ENCODE measurements around the gene PAX3.

The PAX3 gene

DNA sequence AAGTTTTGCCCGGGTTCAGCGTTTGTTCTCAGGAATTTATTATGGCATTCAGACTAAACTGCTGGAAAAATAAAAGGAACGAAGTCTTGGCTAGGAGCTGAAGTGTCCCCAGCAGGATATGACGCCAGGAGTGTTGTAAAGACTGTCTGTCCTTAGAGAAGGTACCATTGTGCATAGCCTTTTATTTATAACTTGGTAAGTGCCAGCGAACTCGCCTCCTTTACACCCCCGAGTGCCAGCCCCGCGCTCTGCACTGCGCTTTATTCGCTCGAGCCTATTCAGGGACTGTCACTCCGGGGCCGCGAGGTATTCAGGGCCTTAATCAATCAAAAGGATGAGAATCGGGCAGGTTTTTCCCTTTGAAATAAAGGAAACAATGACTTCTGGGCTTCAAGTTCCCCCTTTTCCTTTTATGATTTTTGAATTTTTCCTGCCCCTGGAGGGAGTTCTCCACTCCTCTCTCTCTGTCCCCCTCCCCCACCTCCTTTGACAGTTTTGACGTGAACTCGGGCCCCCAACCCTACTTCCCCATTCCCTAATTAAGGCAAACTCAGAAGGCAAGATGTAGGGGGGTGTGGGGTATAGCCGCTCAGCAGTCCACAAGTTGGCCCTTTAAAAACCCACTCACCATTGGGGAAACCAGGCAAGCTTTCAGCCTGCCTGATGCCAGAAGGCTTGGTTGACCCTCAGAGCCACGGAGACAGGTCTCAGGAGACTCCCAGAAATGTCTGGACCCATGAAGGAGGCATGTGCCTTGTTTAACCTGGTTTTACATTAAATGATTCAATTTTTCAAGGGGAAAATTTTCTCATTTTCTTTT lies 1.3 kb upstream of the PAX3 start:
- no peak for TF ChIP-seq FOXP2 (optimal IDR thresholded peaks at IDR 0.05; ENCODE audit: borderline replicate concordance, extremely low read depth, extremely low read length, insufficient read depth)
- TF ChIP-seq POLR2AphosphoS5 (IDR thresholded peaks at IDR 0.05; ENCODE audit: low read depth, low read length) = no peak
- TF ChIP-seq, protein P1, sequence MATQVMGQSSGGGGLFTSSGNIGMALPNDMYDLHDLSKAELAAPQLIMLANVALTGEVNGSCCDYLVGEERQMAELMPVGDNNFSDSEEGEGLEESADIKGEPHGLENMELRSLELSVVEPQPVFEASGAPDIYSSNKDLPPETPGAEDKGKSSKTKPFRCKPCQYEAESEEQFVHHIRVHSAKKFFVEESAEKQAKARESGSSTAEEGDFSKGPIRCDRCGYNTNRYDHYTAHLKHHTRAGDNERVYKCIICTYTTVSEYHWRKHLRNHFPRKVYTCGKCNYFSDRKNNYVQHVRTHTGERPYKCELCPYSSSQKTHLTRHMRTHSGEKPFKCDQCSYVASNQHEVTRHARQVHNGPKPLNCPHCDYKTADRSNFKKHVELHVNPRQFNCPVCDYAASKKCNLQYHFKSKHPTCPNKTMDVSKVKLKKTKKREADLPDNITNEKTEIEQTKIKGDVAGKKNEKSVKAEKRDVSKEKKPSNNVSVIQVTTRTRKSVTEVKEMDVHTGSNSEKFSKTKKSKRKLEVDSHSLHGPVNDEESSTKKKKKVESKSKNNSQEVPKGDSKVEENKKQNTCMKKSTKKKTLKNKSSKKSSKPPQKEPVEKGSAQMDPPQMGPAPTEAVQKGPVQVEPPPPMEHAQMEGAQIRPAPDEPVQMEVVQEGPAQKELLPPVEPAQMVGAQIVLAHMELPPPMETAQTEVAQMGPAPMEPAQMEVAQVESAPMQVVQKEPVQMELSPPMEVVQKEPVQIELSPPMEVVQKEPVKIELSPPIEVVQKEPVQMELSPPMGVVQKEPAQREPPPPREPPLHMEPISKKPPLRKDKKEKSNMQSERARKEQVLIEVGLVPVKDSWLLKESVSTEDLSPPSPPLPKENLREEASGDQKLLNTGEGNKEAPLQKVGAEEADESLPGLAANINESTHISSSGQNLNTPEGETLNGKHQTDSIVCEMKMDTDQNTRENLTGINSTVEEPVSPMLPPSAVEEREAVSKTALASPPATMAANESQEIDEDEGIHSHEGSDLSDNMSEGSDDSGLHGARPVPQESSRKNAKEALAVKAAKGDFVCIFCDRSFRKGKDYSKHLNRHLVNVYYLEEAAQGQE (IDR thresholded peaks at IDR 0.05; ENCODE audit: insufficient read depth in 1 of 2, low read depth in 2 of 2, low read length in 2 of 2) = no peak
- no peak for TF ChIP-seq SIN3A (IDR thresholded peaks at IDR 0.05; ENCODE audit: borderline replicate concordance, insufficient read depth, low read length)
- TF ChIP-seq TAF1 (IDR thresholded peaks at IDR 0.05; ENCODE audit: borderline replicate concordance, insufficient read depth, low read length) = no peak

DNA sequence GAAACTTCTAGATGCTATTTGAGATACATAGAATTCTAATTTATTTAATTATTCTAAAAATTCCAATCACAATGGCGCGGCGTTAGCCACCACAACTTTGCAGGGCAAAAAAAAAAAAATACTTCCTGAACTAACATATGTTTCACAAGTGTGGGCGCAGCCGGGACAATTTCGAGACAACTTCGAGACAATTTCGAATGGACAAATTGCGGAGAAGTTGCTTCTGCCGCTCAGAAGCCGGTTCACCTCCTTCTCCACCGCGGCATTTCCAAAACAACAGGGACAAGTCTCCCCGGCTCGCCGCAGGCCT lies 842 bp downstream of the PAX3 start:
- TF ChIP-seq TAF1 (IDR thresholded peaks at IDR 0.05; ENCODE audit: borderline replicate concordance, insufficient read depth, low read length) (no peak), FOXP2 (optimal IDR thresholded peaks at IDR 0.05; ENCODE audit: borderline replicate concordance, extremely low read depth, extremely low read length, insufficient read depth) (no peak), POLR2AphosphoS5 (IDR thresholded peaks at IDR 0.05; ENCODE audit: low read depth, low read length) (no peak), SIN3A (IDR thresholded peaks at IDR 0.05; ENCODE audit: borderline replicate concordance, insufficient read depth, low read length) (no peak)
- TF ChIP-seq, protein P1 (IDR thresholded peaks at IDR 0.05; ENCODE audit: insufficient read depth in 1 of 2, low read depth in 2 of 2, low read length in 2 of 2) = no peak

DNA sequence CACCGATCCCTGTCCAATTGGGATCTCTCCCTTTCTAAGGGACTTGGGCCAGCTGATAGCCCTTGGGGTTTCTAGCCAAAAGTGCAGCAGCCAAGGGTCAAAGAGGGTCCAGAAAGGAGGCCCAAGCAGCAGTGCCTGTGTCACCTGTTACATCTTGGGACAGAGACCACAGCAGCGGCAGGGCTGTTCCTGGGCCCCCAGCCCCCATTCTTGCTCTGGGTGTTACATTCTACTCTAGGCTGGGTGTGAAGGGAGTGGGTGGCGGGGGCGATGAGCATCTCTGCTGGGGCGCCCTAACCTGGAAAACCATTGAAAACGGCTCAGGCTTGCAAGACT lies 1.2 kb downstream of the PAX3 start:
- TF ChIP-seq FOXP2 (optimal IDR thresholded peaks at IDR 0.05; ENCODE audit: borderline replicate concordance, extremely low read depth, extremely low read length, insufficient read depth) (no peak), POLR2AphosphoS5 (IDR thresholded peaks at IDR 0.05; ENCODE audit: low read depth, low read length) (no peak), TAF1 (IDR thresholded peaks at IDR 0.05; ENCODE audit: borderline replicate concordance, insufficient read depth, low read length) (no peak), SIN3A (IDR thresholded peaks at IDR 0.05; ENCODE audit: borderline replicate concordance, insufficient read depth, low read length) (no peak)
- TF ChIP-seq, protein P1 (IDR thresholded peaks at IDR 0.05; ENCODE audit: insufficient read depth in 1 of 2, low read depth in 2 of 2, low read length in 2 of 2) = no peak

DNA sequence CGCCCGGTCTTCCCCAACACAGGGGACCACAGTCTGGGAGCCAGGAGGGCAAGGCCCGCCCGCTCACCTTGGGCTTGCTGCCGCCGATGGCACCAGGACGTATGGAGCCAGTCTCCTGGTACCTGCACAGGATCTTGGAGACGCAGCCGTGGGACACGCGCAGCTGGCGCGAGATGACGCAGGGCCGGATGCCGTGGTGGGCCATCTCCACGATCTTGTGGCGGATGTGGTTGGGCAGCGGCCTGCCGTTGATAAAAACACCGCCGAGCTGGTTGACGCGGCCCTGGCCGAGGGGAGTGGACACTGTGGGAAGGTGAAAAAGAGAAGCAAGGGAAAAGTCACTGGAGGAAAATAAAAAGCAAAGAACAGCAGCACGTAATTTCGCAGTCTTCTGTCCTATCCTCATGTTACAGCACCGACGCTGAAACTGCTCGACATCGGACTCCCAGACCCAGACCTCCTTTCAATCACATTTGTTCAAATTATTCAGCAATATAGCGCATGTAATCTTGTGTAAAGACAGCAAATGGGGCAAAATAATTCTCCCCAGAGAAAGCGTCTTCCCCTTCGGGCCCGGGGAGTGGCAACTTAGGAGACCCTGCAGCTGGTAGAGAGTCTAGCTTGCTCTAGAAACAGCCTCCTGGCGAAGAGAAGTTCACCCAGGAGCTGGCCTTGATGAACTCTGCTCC lies 1.7 kb downstream of the PAX3 start:
- TF ChIP-seq FOXP2 (optimal IDR thresholded peaks at IDR 0.05; ENCODE audit: borderline replicate concordance, extremely low read depth, extremely low read length, insufficient read depth) = no peak
- no peak for TF ChIP-seq POLR2AphosphoS5 (IDR thresholded peaks at IDR 0.05; ENCODE audit: low read depth, low read length)
- TF ChIP-seq TAF1 (IDR thresholded peaks at IDR 0.05; ENCODE audit: borderline replicate concordance, insufficient read depth, low read length) = no peak
- no peak for TF ChIP-seq SIN3A (IDR thresholded peaks at IDR 0.05; ENCODE audit: borderline replicate concordance, insufficient read depth, low read length)
- TF ChIP-seq, protein P1 (IDR thresholded peaks at IDR 0.05; ENCODE audit: insufficient read depth in 1 of 2, low read depth in 2 of 2, low read length in 2 of 2) = no peak
